Epithelial cell of esophagus (primary cell): ENCODE results near the gene DDI2.
A peak's percentile ranks its signal among the peaks of the same experiment; 100 is the strongest.
"Not testable (repeated sequence)": the region's sequence is repeated elsewhere in the genome, so short reads cannot be mapped to it uniquely, and the experiment has no call there.

Experiments used
- DNase-seq: peaks from one replicate; pipeline ENCODE4 v3.0.0; 2010; ENCODE audit warnings: low read depth
- H3K4me3 ChIP-seq: 2 replicates; pipeline ENCODE4 v1.5.1; 2011; ENCODE audit warnings: mild to moderate bottlenecking, low read length, control low read depth
- TF ChIP-seq, protein P1 (sequence below): IDR thresholded peaks from 2 replicates; pipeline ENCODE4 v1.5.1; 2011; ENCODE audit warnings: low read depth, mild to moderate bottlenecking, low read length, control low read depth, inconsistent platforms; ENCODE audit not compliant: insufficient read depth; ENCODE audit errors: missing control alignments

The DDI2 gene

DNA sequence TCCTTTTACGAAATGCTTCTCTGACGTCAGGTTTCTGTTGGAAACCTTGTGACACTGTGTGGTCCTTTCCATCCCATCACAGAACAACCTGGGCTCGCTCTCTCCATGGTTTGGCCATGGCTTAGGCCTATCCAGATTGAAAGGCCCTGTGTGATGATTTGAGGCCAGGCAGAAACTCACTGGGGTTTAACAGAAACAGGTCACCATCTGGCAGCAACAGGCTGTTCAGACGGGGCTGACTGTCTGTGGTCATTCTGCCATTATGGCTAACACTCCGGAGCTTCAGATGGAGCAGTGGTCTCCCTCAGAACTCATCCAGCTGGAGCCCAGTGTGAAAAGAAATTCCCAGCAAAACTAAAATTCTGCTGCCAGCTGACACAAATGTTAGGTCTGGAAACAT, 76.1 kb downstream of the DDI2 start:
- no peak overlapping the region for H3K4me3 ChIP-seq
- TF ChIP-seq, protein P1, sequence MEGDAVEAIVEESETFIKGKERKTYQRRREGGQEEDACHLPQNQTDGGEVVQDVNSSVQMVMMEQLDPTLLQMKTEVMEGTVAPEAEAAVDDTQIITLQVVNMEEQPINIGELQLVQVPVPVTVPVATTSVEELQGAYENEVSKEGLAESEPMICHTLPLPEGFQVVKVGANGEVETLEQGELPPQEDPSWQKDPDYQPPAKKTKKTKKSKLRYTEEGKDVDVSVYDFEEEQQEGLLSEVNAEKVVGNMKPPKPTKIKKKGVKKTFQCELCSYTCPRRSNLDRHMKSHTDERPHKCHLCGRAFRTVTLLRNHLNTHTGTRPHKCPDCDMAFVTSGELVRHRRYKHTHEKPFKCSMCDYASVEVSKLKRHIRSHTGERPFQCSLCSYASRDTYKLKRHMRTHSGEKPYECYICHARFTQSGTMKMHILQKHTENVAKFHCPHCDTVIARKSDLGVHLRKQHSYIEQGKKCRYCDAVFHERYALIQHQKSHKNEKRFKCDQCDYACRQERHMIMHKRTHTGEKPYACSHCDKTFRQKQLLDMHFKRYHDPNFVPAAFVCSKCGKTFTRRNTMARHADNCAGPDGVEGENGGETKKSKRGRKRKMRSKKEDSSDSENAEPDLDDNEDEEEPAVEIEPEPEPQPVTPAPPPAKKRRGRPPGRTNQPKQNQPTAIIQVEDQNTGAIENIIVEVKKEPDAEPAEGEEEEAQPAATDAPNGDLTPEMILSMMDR = no peak
- DNase-seq = no peak

DNA sequence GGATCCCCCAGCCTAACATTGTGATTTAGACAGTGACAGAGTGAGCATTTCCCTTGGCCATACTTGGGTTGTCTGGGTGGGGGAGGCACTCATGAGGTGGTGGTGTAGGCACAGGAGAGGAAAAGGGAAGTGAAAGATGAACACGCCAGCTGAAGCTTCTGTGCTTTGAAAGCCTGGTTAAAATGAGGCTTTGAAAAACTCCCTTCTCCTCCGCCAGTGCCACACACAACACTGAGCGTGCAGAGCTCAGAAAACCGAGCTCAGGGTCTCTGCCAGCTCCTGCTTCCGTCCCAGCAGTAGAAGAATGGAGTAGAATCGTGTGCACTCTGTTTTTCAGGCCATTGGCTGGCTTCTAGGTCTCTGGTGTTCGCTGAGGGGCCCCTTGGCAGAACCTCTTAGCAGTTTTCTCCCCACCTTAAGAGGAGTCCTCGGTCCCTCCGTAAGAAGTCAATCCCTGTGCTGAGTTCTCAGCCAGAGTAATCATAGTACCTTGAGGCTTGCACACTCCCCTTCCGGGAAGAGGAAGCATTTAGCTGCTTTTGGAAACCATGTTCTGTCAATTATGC, 79.8 kb downstream of the DDI2 start:
- TF ChIP-seq, protein P1 = no peak

DNA sequence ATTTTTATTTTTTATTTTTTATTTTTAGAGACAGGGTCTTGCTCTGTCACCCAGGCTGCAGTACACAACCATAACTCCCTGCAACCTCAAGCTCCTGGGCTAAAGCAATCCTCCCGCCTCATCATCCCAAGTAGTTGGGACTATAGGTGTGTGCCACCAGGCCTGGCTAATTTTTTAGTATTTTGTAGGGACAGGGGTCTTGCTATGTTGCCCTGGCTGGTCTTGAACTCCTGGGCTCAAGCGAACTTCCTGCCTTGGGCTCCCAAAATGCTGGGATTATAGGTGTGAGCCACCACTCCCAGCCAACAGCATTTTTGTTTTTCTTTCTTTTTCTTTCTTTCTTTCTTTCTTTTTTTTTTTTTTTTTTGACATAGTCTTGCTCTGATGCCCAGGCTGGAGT, 80.9 kb downstream of the DDI2 start:
- no peak for DNase-seq
- no peak overlapping the region for H3K4me3 ChIP-seq
- TF ChIP-seq, protein P1 = no peak

More for the DNA sequence above, 79.8 kb downstream of the DDI2 start:
- no peak for DNase-seq
- no peak overlapping the region for H3K4me3 ChIP-seq

DNA sequence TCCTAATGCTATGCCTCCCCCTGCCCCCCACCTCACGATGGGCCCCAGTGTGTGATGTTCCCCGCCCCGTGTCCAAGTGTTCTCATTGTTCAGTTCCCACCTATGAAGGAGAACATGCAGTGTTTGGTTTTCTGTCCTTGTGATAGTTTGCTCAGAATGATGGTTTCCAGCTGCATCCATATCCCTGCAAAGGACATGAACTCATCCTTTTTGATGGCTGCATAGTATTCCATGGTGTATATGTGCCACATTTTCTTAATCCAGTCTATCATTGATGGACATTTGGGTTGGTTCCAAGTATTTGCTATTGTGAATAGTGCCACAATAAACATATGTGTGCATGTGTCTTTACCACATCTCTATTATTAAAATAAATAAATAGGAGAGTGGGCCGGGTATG, 82.1 kb downstream of the DDI2 start:
- DNase-seq, H3K4me3 ChIP-seq: not testable (repeated sequence)

DNA sequence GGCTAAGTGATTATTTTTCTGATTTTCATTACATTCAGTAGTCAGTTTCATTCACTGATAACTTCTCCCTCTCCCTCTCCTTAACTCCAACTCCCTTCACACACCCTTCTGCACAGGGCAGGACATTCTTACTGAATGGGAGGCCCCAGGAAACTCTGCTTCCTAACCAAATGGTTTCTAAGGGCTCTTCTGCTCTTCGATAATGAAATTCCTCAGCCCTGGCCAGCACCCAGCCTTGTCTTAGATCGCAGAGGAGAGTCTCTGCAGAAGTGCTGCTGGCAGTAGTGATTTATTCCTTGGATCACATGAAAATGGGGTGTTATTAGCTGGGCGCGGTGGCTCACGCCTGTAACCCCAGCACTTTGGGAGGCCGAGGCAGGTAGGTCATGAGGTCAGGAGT, 83.2 kb downstream of the DDI2 start:
- no peak overlapping the region for H3K4me3 ChIP-seq
- TF ChIP-seq, protein P1 = no peak
- no peak for DNase-seq

DNA sequence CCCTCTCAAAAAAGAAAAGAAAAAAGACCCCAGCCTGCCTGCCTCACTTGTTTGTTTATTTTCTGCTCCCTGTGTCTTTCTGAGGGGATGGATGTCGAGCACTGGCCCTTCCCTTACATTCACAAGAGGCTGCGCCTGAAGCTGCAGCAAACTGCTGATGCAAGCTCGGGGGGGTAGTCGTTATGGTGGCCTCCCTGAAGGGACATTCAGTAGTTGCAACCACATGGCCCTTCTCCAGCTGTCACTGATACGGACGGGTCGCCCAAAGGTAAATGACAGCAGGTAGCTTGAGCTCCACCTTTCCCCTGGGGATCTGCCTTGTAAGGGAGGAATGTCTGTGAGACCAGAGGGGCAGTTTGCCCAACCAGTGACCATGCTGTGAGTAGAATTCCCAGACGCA, 84.5 kb downstream of the DDI2 start:
- DNase-seq = no peak
- no peak overlapping the region for H3K4me3 ChIP-seq
- TF ChIP-seq, protein P1 = no peak

DNA sequence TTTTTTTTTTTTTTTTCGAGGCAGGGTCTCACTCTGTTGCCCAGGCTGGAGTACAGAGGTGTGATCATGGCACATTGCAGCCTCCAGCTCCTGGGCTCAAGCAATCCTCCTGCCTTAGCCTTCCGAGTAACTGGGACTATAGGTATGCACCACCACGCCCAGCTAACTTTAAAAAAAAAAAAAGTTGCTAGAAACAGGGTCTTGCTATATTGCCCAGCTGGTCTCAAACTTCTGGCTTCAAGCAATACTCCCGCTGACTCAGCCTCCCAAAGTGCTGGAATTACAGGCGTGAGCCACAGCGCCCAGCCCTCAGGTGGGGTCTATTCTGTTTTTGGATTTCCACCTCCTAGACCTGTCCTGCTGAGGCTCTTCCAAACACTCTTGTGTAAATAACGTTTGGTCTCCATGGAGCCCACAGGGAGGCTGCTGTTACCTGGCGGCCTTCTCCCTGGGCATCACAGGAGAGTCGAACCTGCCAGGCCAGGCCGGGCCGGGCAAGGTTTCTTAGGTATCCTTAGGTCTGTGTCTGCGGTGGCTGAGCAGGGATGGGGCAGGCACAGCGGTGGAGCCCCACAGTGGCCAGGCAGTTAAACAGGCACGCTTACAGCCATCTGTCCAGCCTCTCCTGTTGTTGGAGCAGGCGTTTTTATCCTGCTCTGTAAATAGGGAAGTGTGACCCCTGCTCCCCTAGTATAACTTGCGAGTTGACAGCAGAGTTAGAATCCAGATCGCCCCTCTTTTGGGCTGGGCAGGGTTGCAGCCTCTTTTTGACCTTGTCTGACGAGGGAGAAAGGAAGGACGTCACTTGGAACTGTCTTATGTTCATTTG, 85.7 kb downstream of the DDI2 start:
- no peak overlapping the region for H3K4me3 ChIP-seq
- peak; percentile 52 for DNase-seq
- TF ChIP-seq, protein P1 = peak; percentile 29
